ENCODE results near the gene TMEM203.

- TF ChIP-seq POLR2AphosphoS5 (IDR thresholded peaks at IDR 0.05; ENCODE audit: low read depth, low read length) (peak; percentile 87), CTCF (IDR thresholded peaks at IDR 0.05) (peak; percentile 47), SIN3A (IDR thresholded peaks at IDR 0.05; ENCODE audit: borderline replicate concordance, low read depth, low read length) (peak; percentile 95; the same call in 1 of the 2 replicates), EZH2phosphoT487 (IDR thresholded peaks at IDR 0.05; ENCODE audit: borderline replicate concordance, low read depth) (no peak), MAX (IDR thresholded peaks at IDR 0.05; ENCODE audit: low read depth) (peak; percentile 52; the same call in 1 of the 2 replicates), YY1 (IDR thresholded peaks at IDR 0.05; ENCODE audit: low read depth) (peak; percentile 83), MXI1 (IDR thresholded peaks at IDR 0.05; ENCODE audit: low read depth, low read length) (peak; percentile 79)
Observed at GRCh38 chr9:137188490-137189296, 16.8 kb downstream of the TMEM203 start, which contains the start of the genes ANAPC2 and SSNA1.
